ENCODE data around the gene SEMA6A.

- no peak for TF ChIP-seq CTCF (IDR thresholded peaks at IDR 0.05)
- no peak for TF ChIP-seq POLR2AphosphoS5 (IDR thresholded peaks at IDR 0.05)
- TF ChIP-seq POLR2A (IDR thresholded peaks at IDR 0.05): no peak
Observed at GRCh38 chr5:116614603-116614920, 39.9 kb upstream of the SEMA6A start.

Data from breast epithelium (tissue), 3 donors.